Lower leg skin (tissue), 3 donors: ENCODE data around the gene NR1D1.

ENCODE experiments used
- CTCF ChIP-seq, 3 donors: fragments of 450-650 bp; IDR thresholded peaks; one replicate each; pipeline ENCODE4 v1.5.1; 2016; ENCODE audit warnings: antibody characterized with exemption in 3 of 3, mild to moderate bottlenecking in 3 of 3, moderate library complexity in 2 of 3
- POLR2A ChIP-seq, 2 donors: fragments of 450-650 bp; IDR thresholded peaks; one replicate each; pipeline ENCODE4 v1.6.1; 2016 to 2017; ENCODE audit warnings: antibody characterized with exemption in 2 of 2, mild to moderate bottlenecking in 1 of 2, moderate library complexity in 1 of 2

GRCh38 chr17:40087049-40087794 lies 13.2 kb downstream of the NR1D1 start:
- TF ChIP-seq POLR2A (IDR thresholded peaks at IDR 0.05) (no peak), CTCF (IDR thresholded peaks at IDR 0.05) (no peak)
